ENCODE results near the gene CCDC74B.
"Not testable (repeated sequence)": the region's sequence is repeated elsewhere in the genome, so short reads cannot be mapped to it uniquely, and the experiment has no call there.

The CCDC74B gene

DNA sequence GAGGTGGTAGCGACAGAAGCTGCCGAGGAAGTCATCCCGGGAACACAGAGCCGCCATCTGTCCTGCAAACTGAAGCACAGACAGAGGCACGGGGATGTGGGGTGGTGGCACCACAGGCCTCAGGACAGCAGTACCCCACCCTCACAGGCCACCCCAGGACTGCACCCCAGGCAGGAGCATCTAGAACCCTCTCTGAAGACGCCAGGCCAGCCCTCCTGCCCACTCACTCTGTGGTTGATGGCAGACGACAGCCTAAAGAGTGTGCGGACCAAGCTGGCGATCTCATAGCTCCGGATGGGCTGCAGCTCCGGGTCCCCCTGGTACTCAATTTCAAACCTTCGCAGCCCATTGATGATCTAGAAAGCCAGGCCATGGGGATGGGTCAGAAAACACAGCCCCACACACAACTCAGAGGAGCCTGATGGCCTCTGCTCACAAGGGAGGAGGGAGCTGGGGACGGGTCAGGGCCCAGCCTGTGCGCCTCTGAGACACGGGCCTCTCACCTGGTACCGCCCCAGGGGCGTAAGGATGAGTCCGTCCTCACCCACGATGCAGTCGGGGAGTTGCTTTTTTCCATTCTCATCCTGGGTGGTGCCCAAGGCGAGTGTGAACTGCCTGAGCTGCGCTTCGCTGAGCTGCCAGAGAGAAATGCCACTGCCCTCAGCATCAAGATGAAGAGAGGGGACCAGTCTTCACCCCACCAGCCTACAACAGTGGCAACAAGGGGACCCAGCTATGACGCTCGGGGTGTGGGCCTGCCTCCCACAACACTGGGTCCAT, 8.1 kb upstream of the CCDC74B start:
- no peak for TF ChIP-seq CTCF (IDR thresholded peaks at IDR 0.05; ENCODE audit: borderline replicate concordance, control extremely low read depth, extremely low read depth, insufficient read depth, missing control alignments)
- in situ Hi-C loops (cut with MboI; ENCODE audit: low sequenced_read_pairs, unreplicated experiment) = no loop called here
- DNase-seq (ENCODE audit: low spot score) = no peak

DNA sequence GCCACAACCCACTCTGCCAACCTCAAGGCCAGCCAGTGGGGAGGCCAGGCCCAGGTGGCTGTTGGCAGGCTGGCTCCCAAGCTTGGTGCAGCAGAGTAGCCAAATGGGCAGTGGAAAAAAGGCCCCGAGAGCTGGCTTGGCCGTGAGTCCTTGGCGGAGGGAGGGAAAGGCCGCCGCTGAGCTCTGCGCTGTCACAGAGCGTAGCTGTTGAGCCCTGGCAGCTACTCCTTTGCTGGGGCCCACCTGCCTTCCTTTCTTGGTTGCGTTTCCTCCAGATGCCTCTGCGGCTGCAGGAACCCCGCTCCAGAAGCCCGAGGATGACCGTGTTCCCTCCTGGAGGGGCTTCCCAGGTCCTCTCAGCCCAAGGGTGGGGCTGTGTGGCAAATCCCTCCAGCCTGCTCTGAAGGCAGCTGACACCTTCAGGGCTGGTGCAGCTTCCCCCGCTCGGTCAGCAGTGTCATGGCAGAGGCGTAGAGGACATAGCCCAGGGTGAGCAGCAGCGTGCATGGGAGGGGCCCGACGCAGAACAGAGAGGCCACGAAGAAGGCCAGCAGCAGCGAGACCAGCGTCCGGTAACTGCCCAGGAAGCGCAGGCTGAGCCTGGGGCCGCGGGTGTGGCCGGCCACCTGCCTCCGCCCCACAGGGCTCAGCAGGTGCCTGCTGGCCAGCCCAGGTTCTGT, 7.4 kb upstream of the CCDC74B start:
- in situ Hi-C loops (cut with MboI; ENCODE audit: low sequenced_read_pairs, unreplicated experiment); DNase-seq (ENCODE audit: low spot score): not testable (repeated sequence)

DNA sequence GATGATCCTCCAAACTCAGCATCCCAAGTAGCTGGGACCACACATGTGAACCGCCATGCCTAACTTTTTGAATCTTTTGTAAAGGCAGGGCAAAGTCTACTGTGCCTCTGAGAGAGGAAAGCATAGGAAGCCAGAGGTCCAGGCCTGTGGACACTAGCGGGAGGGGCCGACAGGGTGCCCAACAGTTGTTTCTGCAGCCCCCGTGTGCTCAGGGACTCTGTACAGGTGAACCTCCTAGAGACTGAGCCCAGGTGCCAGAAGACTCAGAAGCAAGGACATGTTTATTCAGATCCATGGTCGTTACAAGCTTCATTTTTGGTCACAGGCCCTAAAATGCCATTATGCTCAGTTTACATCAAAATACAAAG, 6.2 kb upstream of the CCDC74B start:
- in situ Hi-C loops (cut with MboI; ENCODE audit: low sequenced_read_pairs, unreplicated experiment); DNase-seq (ENCODE audit: low spot score): not testable (repeated sequence)

DNA sequence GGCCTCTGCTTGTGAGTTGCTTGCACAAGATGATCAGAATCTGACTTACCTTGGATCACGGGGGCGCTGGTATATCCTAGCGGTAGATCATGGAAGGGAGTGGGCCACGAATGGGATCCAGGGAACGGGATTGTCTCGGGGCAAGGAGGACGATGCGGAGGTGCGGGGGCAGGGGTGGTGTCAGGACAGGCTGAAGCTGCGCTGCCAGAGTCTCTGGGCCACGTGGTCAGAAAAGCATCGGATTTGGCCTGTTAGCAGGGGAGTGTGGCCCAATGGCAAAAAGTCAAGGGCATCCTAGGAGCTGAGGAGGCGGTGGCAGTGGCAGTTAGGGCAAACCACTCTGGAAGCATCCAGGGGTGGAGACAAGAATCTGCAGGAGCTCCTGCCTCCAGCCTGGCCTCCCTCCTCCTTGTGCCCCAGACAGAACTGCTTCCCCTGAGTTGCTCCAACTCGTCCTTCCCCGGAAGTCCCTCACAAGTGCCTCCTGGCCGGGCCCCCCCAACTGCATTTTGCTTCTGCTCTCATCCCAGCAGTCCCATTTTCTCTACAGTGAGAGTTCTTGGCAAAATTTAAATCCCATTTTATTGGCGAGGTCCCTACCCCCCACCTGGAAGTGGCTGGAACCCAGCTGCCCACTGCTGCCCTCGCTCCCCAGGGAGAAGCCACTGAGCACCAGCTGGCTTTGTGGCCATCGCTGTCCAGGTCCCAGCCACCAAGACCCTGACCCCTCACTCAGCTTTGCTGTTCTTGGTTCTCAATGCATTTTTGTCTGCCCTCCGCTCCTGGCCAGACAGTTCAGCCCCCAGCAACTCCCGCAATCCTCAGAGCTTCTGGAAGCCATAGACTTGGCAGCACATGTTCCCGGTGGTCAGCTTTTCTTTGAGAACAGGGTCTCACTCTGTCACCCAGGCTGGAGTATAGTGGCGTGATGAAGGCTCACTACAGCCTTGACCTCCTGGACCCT, 5.6 kb upstream of the CCDC74B start:
- in situ Hi-C loops (cut with MboI; ENCODE audit: low sequenced_read_pairs, unreplicated experiment) = no loop called here
- DNase-seq (ENCODE audit: low spot score) = no peak
- TF ChIP-seq CTCF (IDR thresholded peaks at IDR 0.05; ENCODE audit: borderline replicate concordance, control extremely low read depth, extremely low read depth, insufficient read depth, missing control alignments) = no peak

- DNase-seq (ENCODE audit: low spot score); in situ Hi-C loops (cut with MboI; ENCODE audit: low sequenced_read_pairs, unreplicated experiment): not testable (repeated sequence)
Measured at GRCh38 chr2:130148515-130148914, 3.6 kb upstream of the CCDC74B start.

- DNase-seq (ENCODE audit: low spot score); in situ Hi-C loops (cut with MboI; ENCODE audit: low sequenced_read_pairs, unreplicated experiment): not testable (repeated sequence)
Measured at GRCh38 chr2:130143266-130144039, 1.5 kb downstream of the CCDC74B start.

DNA sequence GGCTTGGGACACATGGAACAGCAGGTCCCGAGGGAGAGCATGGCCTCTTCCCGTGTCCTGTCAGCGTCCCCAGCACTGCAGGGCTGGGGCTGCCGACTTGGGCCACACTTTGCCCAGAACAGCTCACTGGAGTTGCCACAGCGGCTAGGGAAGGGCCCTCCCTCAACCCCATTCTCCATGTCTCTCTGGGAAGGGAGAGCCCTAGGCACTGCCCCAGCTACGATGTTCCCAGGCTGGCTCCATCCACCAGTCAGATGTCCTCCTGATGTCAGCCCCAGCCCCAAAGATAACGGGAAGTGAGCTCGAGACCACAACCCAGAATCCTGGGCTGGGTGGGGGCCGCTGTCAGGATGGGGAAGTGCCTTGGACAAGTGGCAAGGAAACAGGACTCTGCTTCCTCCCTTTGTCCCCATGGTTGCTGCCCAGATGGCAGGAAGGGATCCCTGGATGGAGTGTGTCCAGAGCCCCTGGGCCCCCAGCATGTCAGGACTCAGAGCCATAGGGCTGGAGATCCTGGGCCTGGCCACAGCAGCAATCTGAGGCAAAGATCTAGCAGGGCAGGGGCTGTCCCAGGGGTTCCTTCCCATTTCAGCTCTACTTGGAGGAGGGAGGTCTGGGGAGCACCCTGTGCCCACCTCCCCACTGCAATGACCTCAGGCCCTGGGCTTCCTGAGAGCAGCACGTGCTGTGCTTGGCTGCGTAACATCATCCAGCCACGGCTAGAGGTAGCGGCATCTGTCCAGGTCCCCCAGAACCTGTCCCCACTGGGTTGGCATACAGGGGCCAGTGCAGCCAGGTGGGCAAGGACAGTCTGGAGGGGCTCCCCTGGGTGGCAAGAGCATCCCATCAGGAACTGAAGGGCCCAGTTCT, 2.3 kb downstream of the CCDC74B start:
- in situ Hi-C loops (cut with MboI; ENCODE audit: low sequenced_read_pairs, unreplicated experiment); DNase-seq (ENCODE audit: low spot score): not testable (repeated sequence)

DNA sequence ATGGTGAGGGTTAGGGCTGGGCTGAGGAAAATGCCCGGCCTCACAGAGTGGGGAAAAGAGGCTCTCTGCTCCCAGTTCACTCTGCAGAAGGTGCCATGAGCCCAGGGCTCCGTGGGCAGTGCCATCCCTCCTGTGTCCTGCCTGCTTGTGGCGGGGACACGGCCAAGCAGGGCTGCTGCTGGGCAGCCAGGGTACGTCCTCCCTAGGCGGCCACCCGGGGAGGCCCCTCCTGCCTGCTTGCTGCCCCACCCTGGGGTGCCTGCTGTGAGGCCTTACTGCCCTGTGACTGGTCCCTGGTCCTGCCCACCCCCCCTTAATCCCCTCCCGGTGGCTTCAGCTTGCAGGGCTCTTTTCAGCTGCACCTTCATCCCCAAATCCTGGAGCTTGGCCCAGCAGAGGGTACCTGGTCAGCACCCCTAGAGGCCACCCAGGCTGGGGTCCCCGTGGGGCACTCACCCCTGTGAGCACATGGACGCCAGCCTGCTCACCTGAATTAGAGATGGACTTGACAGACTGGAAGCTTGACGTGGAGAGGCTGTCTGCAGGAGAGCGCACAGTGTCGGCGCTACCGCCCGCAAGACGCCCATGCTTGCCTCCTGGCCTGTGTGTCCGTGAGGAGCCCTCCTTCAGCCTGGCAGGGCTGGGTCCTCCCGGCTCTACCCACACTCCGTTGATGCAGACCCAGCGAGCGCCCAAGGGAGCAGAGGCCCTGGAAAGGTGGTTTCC, 3.1 kb downstream of the CCDC74B start:
- DNase-seq (ENCODE audit: low spot score); in situ Hi-C loops (cut with MboI; ENCODE audit: low sequenced_read_pairs, unreplicated experiment): not testable (repeated sequence)

- in situ Hi-C loops (cut with MboI; ENCODE audit: low sequenced_read_pairs, unreplicated experiment); DNase-seq (ENCODE audit: low spot score): not testable (repeated sequence)
Measured at GRCh38 chr2:130141002-130141401, 3.9 kb downstream of the CCDC74B start.

GRCh38 chr2:130140516-130140915, 4.4 kb downstream of the CCDC74B start:
- DNase-seq (ENCODE audit: low spot score); in situ Hi-C loops (cut with MboI; ENCODE audit: low sequenced_read_pairs, unreplicated experiment): not testable (repeated sequence)

DNA sequence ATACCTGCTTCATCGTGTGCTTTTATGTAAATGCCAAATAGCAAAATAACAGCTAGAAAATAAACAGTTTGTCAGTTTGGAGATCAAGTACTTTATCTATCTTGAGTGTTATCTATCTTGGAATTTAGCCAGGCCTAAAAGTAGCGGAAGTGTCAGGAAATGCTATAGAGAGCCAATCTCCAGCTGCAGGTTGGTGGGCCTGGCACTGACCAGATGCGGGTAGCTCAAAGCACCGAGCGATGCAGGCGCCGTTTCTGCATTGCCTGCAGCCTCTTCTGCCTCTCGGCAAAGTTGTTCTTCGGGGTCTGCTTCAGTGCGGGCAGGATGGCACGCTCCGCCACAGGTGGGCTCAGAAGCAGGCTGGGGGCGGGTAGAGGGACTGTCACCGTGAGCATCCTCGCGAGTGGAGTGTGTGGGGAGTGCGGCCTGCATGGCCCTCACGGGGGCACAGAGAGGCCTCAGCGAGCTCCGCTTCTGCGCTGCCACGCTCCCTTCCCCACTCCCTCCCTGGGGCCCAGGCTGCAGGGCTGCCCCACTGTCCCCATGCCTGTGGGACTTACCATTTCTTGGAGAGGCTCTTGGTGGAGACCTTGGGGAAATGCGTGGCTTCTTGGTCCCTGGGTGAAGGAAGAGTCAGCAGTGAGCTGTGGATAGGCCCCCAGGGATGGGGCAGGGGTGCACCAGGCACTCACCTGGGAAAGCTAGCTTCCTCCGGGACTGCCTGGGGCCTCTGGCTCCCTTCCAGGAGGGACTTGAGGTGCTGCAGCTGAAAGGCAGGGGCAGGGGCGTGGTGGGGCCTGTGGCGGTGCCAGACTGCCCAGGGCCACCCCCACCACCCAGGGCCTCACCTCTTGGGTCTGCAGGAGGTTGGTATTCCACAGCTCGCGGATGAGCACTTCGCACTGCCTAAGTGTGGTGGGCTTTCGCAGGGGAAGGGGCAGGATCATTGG, 5.3 kb downstream of the CCDC74B start:
- not testable (repeated sequence) for DNase-seq (ENCODE audit: low spot score)

DNA sequence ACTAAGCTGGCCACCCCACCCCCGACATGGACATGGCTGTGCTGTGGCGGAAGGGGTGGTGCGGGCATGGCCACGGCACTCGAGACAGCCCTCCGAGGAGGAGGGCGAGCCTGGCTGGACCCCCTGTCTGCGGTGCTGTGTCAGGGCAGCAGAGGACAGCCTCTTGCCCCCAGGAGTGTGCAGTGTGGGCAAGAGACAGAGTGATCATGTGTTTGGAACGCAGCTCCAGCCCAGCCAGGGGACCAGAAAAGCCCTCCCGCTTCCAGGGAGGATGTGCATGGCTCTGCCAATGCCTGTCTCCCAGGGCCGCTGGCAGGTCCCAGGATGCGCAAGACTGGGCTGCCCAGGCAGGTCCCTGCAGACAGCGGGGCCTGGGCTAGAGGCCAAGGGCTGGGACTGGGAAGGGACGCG, 6.1 kb downstream of the CCDC74B start:
- DNase-seq (ENCODE audit: low spot score); in situ Hi-C loops (cut with MboI; ENCODE audit: low sequenced_read_pairs, unreplicated experiment): not testable (repeated sequence)

More for the DNA sequence above, 5.3 kb downstream of the CCDC74B start:
- in situ Hi-C loops (cut with MboI; ENCODE audit: low sequenced_read_pairs, unreplicated experiment) = not testable (repeated sequence)
